Neural cell (in vitro differentiated cells): ENCODE results near the gene C2CD2. TPM values are rescaled to one million over a fixed set of nuclear protein-coding genes. Genes with fewer than 3 reads are reported as not detected.

Experiments
- H2AFZ ChIP-seq: fragments of 200-600, 300-800 bp; sonication (generic), shearing (Covaris generic); 2 replicates; pipeline ENCODE4 v1.6.0; 2014; ENCODE audit warnings: low read depth, mild to moderate bottlenecking, antibody characterized with exemption, low read length, moderate library complexity
- H3F3A ChIP-seq: fragments of 200-600 bp; shearing (Covaris generic); 2 replicates; pipeline ENCODE4 v1.6.1; 2016; ENCODE audit warnings: mild to moderate bottlenecking, moderate library complexity, mixed read lengths, antibody characterized with exemption, low read length; ENCODE audit not compliant: insufficient read depth, poor library complexity, severe bottlenecking
- H3K27ac ChIP-seq: fragments of 200-600, 300-800 bp; sonication (generic), shearing (Covaris generic); 2 replicates; pipeline ENCODE4 v1.5.1; 2014; ENCODE audit warnings: mild to moderate bottlenecking, low read length, moderate library complexity
- H3K27me3 ChIP-seq: fragments of 300-800, 200-600 bp; sonication (generic), shearing (Covaris generic); 2 replicates; pipeline ENCODE4 v1.6.0; 2014; ENCODE audit warnings: mild to moderate bottlenecking, low read depth, low read length, moderate library complexity; ENCODE audit not compliant: insufficient read depth
- H3K36me3 ChIP-seq: fragments of 300-800, 200-600 bp; sonication (generic), shearing (Covaris generic); 2 replicates; pipeline ENCODE4 v1.5.1; 2014; ENCODE audit warnings: mild to moderate bottlenecking, antibody characterized with exemption, low read length, moderate library complexity; ENCODE audit not compliant: insufficient read depth
- H3K4me2 ChIP-seq: fragments of 300-800, 200-600 bp; sonication (generic), shearing (Covaris generic); 2 replicates; pipeline ENCODE4 v1.6.0; 2014; ENCODE audit warnings: mild to moderate bottlenecking, low read length
- H3K4me3 ChIP-seq: fragments of 300-800, 200-600 bp; sonication (generic), shearing (Covaris generic); 2 replicates; pipeline ENCODE4 v1.5.1; 2014; ENCODE audit warnings: mild to moderate bottlenecking, low read length, moderate library complexity
- H3K79me2 ChIP-seq: fragments of 200-600 bp; shearing (Covaris generic); replicated peaks from 2 replicates; pipeline ENCODE4 v1.6.0; 2014; ENCODE audit warnings: mild to moderate bottlenecking, low read length, moderate library complexity; ENCODE audit not compliant: insufficient read depth
- H3K9ac ChIP-seq: fragments of 300-800, 200-600 bp; sonication (generic), shearing (Covaris generic); 2 replicates; pipeline ENCODE4 v1.6.1; 2016; ENCODE audit warnings: mild to moderate bottlenecking, low read length, mixed read lengths
- H3K9me2 ChIP-seq: fragments of 200-600 bp; shearing (Covaris generic); 2 replicates; pipeline ENCODE4 v1.6.1; 2016; ENCODE audit warnings: mild to moderate bottlenecking, low read length, mixed read lengths; ENCODE audit not compliant: insufficient read depth
- H3K9me3 ChIP-seq: fragments of 200-600, 300-800 bp; sonication (generic), shearing (Covaris generic); 2 replicates; pipeline ENCODE4 v1.6.1; 2016; ENCODE audit warnings: mild to moderate bottlenecking, mixed run types, low read length, moderate library complexity, mixed read lengths
- H4K20me1 ChIP-seq: fragments of 200-600 bp; shearing (Covaris generic); 2 replicates; pipeline ENCODE4 v1.6.1; 2016; ENCODE audit warnings: mild to moderate bottlenecking, mixed run types; ENCODE audit not compliant: insufficient read depth
- EP300 ChIP-seq: fragments of 450-650 bp; conservative IDR thresholded peaks from 2 replicates; pipeline ENCODE4 v1.6.1; 2014; ENCODE audit warnings: antibody characterized with exemption, mild to moderate bottlenecking, moderate library complexity; ENCODE audit not compliant: poor library complexity, severe bottlenecking
- EZH2 ChIP-seq: fragments of 200-600, 300-800 bp; shearing (Covaris generic), sonication (generic); IDR thresholded peaks from 2 replicates; pipeline ENCODE4 v1.6.1; 2014; ENCODE audit warnings: antibody characterized with exemption, low read length, borderline replicate concordance, mild to moderate bottlenecking; ENCODE audit not compliant: insufficient read depth, poor library complexity, severe bottlenecking
- MXI1 ChIP-seq: fragments of 450-650 bp; conservative IDR thresholded peaks from 2 replicates; pipeline ENCODE4 v1.6.1; 2014; ENCODE audit warnings: antibody characterized with exemption, mild to moderate bottlenecking; ENCODE audit not compliant: poor library complexity, severe bottlenecking
- POLR2AphosphoS5 ChIP-seq: IDR thresholded peaks from 2 replicates; pipeline ENCODE4 v1.6.1; 2012
- RAD21 ChIP-seq: fragments of 450-650 bp; conservative IDR thresholded peaks from 2 replicates; pipeline ENCODE4 v1.6.1; 2014; ENCODE audit warnings: antibody characterized with exemption, mild to moderate bottlenecking, moderate library complexity
- SMC3 ChIP-seq: fragments of 450-650 bp; conservative IDR thresholded peaks from 2 replicates; pipeline ENCODE4 v1.6.1; 2014; ENCODE audit warnings: antibody characterized with exemption, mild to moderate bottlenecking, moderate library complexity; ENCODE audit not compliant: poor library complexity
- TAF1 ChIP-seq: IDR thresholded peaks from 2 replicates; pipeline ENCODE4 v1.6.1; 2012; ENCODE audit warnings: low read depth
- polyA plus RNA-seq: library from polyadenylated mRNA; depleted of rRNA; stranded (reverse); fragments of >200 nt; gene quantifications from 2 replicates; pipeline ENCODE4 v1.2.3, GENCODE V29; 2014
- TF ChIP-seq, protein P1 (sequence below): IDR thresholded peaks from 2 replicates; pipeline ENCODE4 v1.6.1; 2012; ENCODE audit warnings: borderline replicate concordance
- TF ChIP-seq, protein P2 (sequence below): fragments of 450-650 bp; IDR thresholded peaks from 2 replicates; pipeline ENCODE4 v1.5.1; 2014; ENCODE audit warnings: antibody characterized with exemption, mild to moderate bottlenecking, moderate library complexity; ENCODE audit not compliant: poor library complexity, severe bottlenecking

Gene C2CD2
- polyA plus RNA-seq, 1 donor from 2014 or later = 0.88 TPM

DNA sequence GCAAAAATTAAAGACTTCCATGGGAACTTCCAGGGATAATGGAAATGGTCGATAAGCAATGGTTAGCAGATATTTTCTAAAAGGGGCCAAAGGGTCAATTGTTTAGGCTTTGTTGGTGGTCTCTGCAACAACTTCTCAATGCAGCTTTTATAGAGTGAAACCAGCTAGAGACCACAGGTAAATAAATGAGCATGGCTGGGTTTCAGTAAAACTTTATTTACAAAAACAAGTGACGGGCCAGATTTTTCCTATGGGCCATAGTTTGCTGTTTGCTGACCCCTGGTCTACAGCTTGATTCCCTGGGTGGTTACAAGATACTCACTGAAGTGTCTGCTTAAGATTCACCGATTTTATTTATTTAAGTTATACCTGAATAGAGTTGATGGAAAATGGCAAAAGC lies 52.0 kb downstream of the C2CD2 start:
- H4K20me1 ChIP-seq = no peaks in the 10 kb centered on the region
- no peak for TF ChIP-seq RAD21
- TF ChIP-seq, protein P1, sequence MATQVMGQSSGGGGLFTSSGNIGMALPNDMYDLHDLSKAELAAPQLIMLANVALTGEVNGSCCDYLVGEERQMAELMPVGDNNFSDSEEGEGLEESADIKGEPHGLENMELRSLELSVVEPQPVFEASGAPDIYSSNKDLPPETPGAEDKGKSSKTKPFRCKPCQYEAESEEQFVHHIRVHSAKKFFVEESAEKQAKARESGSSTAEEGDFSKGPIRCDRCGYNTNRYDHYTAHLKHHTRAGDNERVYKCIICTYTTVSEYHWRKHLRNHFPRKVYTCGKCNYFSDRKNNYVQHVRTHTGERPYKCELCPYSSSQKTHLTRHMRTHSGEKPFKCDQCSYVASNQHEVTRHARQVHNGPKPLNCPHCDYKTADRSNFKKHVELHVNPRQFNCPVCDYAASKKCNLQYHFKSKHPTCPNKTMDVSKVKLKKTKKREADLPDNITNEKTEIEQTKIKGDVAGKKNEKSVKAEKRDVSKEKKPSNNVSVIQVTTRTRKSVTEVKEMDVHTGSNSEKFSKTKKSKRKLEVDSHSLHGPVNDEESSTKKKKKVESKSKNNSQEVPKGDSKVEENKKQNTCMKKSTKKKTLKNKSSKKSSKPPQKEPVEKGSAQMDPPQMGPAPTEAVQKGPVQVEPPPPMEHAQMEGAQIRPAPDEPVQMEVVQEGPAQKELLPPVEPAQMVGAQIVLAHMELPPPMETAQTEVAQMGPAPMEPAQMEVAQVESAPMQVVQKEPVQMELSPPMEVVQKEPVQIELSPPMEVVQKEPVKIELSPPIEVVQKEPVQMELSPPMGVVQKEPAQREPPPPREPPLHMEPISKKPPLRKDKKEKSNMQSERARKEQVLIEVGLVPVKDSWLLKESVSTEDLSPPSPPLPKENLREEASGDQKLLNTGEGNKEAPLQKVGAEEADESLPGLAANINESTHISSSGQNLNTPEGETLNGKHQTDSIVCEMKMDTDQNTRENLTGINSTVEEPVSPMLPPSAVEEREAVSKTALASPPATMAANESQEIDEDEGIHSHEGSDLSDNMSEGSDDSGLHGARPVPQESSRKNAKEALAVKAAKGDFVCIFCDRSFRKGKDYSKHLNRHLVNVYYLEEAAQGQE = no peak
- TF ChIP-seq EP300 = no peak
- no peak for TF ChIP-seq MXI1
- no peak for TF ChIP-seq EZH2
- TF ChIP-seq, protein P2, sequence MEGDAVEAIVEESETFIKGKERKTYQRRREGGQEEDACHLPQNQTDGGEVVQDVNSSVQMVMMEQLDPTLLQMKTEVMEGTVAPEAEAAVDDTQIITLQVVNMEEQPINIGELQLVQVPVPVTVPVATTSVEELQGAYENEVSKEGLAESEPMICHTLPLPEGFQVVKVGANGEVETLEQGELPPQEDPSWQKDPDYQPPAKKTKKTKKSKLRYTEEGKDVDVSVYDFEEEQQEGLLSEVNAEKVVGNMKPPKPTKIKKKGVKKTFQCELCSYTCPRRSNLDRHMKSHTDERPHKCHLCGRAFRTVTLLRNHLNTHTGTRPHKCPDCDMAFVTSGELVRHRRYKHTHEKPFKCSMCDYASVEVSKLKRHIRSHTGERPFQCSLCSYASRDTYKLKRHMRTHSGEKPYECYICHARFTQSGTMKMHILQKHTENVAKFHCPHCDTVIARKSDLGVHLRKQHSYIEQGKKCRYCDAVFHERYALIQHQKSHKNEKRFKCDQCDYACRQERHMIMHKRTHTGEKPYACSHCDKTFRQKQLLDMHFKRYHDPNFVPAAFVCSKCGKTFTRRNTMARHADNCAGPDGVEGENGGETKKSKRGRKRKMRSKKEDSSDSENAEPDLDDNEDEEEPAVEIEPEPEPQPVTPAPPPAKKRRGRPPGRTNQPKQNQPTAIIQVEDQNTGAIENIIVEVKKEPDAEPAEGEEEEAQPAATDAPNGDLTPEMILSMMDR = no peak
- TF ChIP-seq SMC3 = no peak
- no peak for TF ChIP-seq POLR2AphosphoS5
- no peak for TF ChIP-seq TAF1
- H2AFZ ChIP-seq = no peak overlapping the region
- no peaks in the 10 kb centered on the region for H3K79me2 ChIP-seq
- no peak overlapping the region for H3K27ac ChIP-seq
- H3K4me2 ChIP-seq = no peak overlapping the region
- no peak overlapping the region for H3K4me3 ChIP-seq
- H3K9me2 ChIP-seq = no peaks in the 10 kb centered on the region
- no peak overlapping the region for H3K9ac ChIP-seq
- H3K36me3 ChIP-seq = no peaks in the 10 kb centered on the region
- H3K9me3 ChIP-seq = no peaks in the 10 kb centered on the region
- H3K27me3 ChIP-seq = no peaks in the 10 kb centered on the region
- H3F3A ChIP-seq = no peaks in the 10 kb centered on the region

DNA sequence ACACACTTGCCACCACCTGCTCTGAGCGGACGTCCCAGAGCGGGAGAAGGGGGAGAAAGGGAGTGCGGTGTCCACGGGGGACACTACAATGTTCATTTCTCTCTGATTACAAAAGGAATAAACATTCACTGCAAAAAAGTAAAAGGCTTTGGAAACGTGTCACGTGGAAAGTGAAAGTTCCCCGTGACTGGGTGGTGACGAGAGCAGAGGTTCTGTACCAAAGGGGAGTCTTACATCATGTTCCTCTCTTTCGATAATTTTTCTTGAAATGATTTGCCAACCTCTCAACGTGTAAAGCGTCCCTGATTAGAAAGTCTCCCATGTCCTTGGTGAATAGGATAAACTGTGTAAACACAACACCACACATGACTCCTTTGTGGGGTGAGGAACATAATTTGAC lies 52.7 kb downstream of the C2CD2 start:
- no peaks in the 10 kb centered on the region for H3F3A ChIP-seq
- H3K27ac ChIP-seq = no peak overlapping the region
- H3K36me3 ChIP-seq = no peaks in the 10 kb centered on the region
- H3K79me2 ChIP-seq = no peaks in the 10 kb centered on the region
- H4K20me1 ChIP-seq = no peaks in the 10 kb centered on the region
- no peaks in the 10 kb centered on the region for H3K9me3 ChIP-seq
- no peak overlapping the region for H3K4me3 ChIP-seq
- no peaks in the 10 kb centered on the region for H3K27me3 ChIP-seq
- no peak overlapping the region for H3K9ac ChIP-seq
- no peak overlapping the region for H2AFZ ChIP-seq
- TF ChIP-seq, protein P2 = no peak
- TF ChIP-seq RAD21 (no peak), MXI1 (no peak)
- H3K9me2 ChIP-seq = no peaks in the 10 kb centered on the region
- H3K4me2 ChIP-seq = no peak overlapping the region
